Aorta (tissue), 5 donors: ENCODE results near the gene CACHD1. TPM values are rescaled to one million over a fixed set of nuclear protein-coding genes. Genes with fewer than 3 reads are reported as not detected.
A peak's percentile ranks its signal among the peaks of the same experiment; 100 is the strongest.

Source experiments
- ATAC-seq: fragments of 200-7000 bp; cut with Tn5 transposase; one replicate; pipeline ENCODE4 v1.9.1; 2022; ENCODE audit warnings: moderate library complexity; ENCODE audit not compliant: low FRiP score
- DNase-seq, 2 donors: peaks; one replicate each; pipeline ENCODE4 v3.0.0-alpha.2; 2020
- H3K27ac ChIP-seq, 2 donors: one replicate each; pipeline ENCODE4 v1.5.1; 2013; ENCODE audit warnings: low read length in 2 of 2, mild to moderate bottlenecking in 2 of 2, moderate library complexity in 2 of 2, control low read depth in 1 of 2, inconsistent platforms in 1 of 2, low read depth in 1 of 2
- H3K27me3 ChIP-seq, 2 donors: one replicate each; pipeline ENCODE4 v1.6.1; 2013; ENCODE audit warnings: control low read depth in 1 of 2, low read length in 1 of 2, mild to moderate bottlenecking in 1 of 2, moderate library complexity in 1 of 2; ENCODE audit not compliant: insufficient read depth in 2 of 2, control insufficient read depth in 1 of 2
- H3K36me3 ChIP-seq, 2 donors: one replicate each; pipeline ENCODE4 v1.6.1; 2013; ENCODE audit warnings: control low read depth in 1 of 2, low read length in 1 of 2, mild to moderate bottlenecking in 1 of 2; ENCODE audit not compliant: insufficient read depth in 2 of 2, control insufficient read depth in 1 of 2
- H3K4me1 ChIP-seq, 2 donors: one replicate each; pipeline ENCODE4 v1.6.1; 2013; ENCODE audit warnings: low read length in 2 of 2, control low read depth in 1 of 2, mild to moderate bottlenecking in 1 of 2, moderate library complexity in 1 of 2; ENCODE audit not compliant: insufficient read depth in 2 of 2, control insufficient read depth in 1 of 2
- H3K4me3 ChIP-seq, 2 donors: one replicate each; pipeline ENCODE4 v1.5.1; 2013; ENCODE audit warnings: low read length in 2 of 2, control low read depth in 1 of 2, mild to moderate bottlenecking in 1 of 2
- H3K9me3 ChIP-seq: one replicate; pipeline ENCODE4 v1.6.1; 2013; ENCODE audit warnings: mild to moderate bottlenecking, low read length; ENCODE audit not compliant: control insufficient read depth
- WGBS, 2 donors: extraction: QIAGEN DNeasy Blood & Tissue Kit; methylation state at CpG; one replicate each; pipeline ENCODE4 v1.1.7; 2013; 5-methylcytosine and 5-hydroxymethylcytosine counted together
- intact Hi-C, 2 donors: fragments of 100-400 bp; cut with DNase I; formaldehyde crosslinking; loops; one replicate each; pipeline versions ENCODE4 v1.14.2 to v1.15.0; 2022
- polyA plus RNA-seq, 2 donors: library from polyadenylated mRNA; stranded (reverse); fragments of 200-250 nt; gene quantifications; one replicate each; pipeline ENCODE4 v1.2.3, GENCODE V29; 2013
- total RNA-seq, 2 donors: library from RNA; stranded (reverse); fragmentation: NEBNext Ultra II Directional; extraction: Animal tissue kit (Norgen Biotek cat#: 25700); gene quantifications; one replicate each; pipeline ENCODE4 v1.2.1, GENCODE V29; 2021
- donor health status: healthy with polysubstance abuse.
- donor health status: Bipolar disorder and iron deficiency.
- donor health status: DM: no; HTN: no; CAD: no.
- donor health status: DM: no; HTN: no; CAD: no.
- donor health status: DM: yes; HTN: yes; CAD: no.

The CACHD1 gene
- total and polyA plus RNA-seq, 4 donors = 1.4 to 26.5 (median 5.0) TPM

DNA sequence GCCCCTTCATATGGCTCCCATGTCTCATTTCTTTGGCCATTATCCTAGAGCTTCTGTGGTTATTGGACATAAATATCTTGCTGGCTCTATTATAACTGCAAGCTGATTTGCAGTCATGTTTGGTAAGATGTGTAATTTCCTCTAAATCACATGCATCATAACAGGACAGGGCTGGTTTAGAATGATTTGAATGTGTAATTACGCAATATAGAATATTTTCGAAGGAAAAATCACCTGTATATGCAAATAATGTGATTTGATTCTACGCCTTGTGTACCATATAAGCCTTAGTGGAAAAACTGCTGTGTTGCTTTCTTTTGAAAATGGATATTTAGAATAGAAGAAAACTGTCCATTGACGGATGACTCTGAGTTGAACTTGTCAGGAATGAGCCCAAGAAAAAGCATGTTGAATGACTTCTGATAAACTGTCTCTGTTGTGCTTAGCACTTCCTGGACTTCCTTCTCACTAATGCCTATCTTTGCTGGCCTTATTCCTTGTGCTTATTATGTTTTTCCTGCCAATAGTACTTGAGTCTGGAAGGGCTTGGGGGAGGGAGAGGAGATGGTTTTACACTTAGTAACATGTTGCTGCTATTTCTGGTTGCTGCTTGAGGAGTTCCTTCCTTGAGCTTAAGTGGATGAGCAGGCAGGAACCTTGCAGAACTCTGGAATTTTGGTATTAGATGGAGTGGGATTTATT lies 6.5 kb downstream of the CACHD1 start:
- no peaks in the 10 kb centered on the region for H3K36me3 ChIP-seq
- ATAC-seq (peak; percentile 85), DNase-seq (no peak)
- H3K4me3 ChIP-seq = no peak overlapping the region
- intact Hi-C loops = loop anchor here in 1 of 2 donors (10.0 kb wide), 1 partner anchor 58 kb away; no protein-coding TSS in a partner anchor
- peaks cover 0 to 7% of the 10 kb centered on the region in 2 donors for H3K4me1 ChIP-seq
- H3K27ac ChIP-seq = peak overlapping the region in 1 of 2 donors; percentile 57
- no peaks in the 10 kb centered on the region for H3K9me3 ChIP-seq
- H3K27me3 ChIP-seq = no peaks in the 10 kb centered on the region
- WGBS, 2 donors = 45 to 49% methylated on average over 4 of the region's 4 CpGs

- H3K4me1 ChIP-seq = peaks cover 0 to 7% of the 10 kb centered on the region in 2 donors
- intact Hi-C loops = loop anchor here in 1 of 2 donors (10.0 kb wide), 1 partner anchor 56 kb away; no protein-coding TSS in a partner anchor
Observed at GRCh38 chr1:64478594-64479470, 8.9 kb downstream of the CACHD1 start.

DNA sequence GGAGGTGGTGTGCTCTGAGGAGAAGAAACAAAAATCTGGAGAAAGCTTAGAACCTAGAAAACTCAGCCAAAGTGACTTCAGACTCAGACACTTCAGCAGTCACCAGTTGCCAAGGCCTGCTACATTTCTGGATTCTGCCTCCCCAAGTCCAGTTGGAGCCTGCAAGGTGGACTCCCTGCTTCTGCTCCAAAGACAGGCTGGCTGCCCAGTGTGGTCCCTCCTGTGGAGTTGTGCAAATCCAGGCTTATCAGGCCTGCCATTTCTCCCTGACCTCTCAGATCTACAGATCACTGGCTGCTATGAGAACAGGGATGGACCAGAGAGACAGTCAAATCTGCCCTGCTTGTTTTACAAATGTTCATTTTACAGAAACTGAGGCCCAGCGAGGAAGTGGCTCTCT lies 9.9 kb downstream of the CACHD1 start:
- H3K27ac ChIP-seq = no peak overlapping the region
- intact Hi-C loops = loop anchor here in 1 of 2 donors (10.0 kb wide), 1 partner anchor 55 kb away; no protein-coding TSS in a partner anchor
- H3K9me3 ChIP-seq = no peaks in the 10 kb centered on the region
- 88 to 97% methylated on average over 1 of the region's 1 CpG for WGBS, 2 donors
- H3K4me3 ChIP-seq = no peak overlapping the region
- DNase-seq = peak in 1 of 2 donors; percentile 45
- peak; percentile 43 for ATAC-seq
- H3K36me3 ChIP-seq = no peaks in the 10 kb centered on the region
- H3K4me1 ChIP-seq = peaks cover 0 to 7% of the 10 kb centered on the region in 2 donors
- no peaks in the 10 kb centered on the region for H3K27me3 ChIP-seq

More at GRCh38 chr1:64478594-64479470, 8.9 kb downstream of the CACHD1 start:
- Histone ChIP-seq H3K27me3 (no peaks in the 10 kb centered on the region), H3K36me3 (no peaks in the 10 kb centered on the region), H3K4me3 (no peak overlapping the region), H3K9me3 (no peaks in the 10 kb centered on the region), H3K27ac (peak overlapping the region in 1 of 2 donors; percentile 62)
- ATAC-seq (no peak), DNase-seq (no peak)
- WGBS, 2 donors = 73 to 77% methylated on average over 3 of the region's 3 CpGs

GRCh38 chr1:64480999-64481772 lies 11.3 kb downstream of the CACHD1 start:
- Histone ChIP-seq H3K4me3 (no peak overlapping the region), H3K9me3 (no peaks in the 10 kb centered on the region), H3K4me1 (peaks cover 0 to 4% of the 10 kb centered on the region in 2 donors), H3K36me3 (no peaks in the 10 kb centered on the region), H3K27me3 (no peaks in the 10 kb centered on the region), H3K27ac (no peak overlapping the region)
- ATAC-seq (no peak), DNase-seq (no peak)
- WGBS, 2 donors = 37 to 49% methylated on average over 4 of the region's 4 CpGs
- intact Hi-C loops = no loop called here

GRCh38 chr1:64482128-64482527 lies 12.2 kb downstream of the CACHD1 start:
- Histone ChIP-seq H3K9me3 (no peaks in the 10 kb centered on the region), H3K4me3 (no peak overlapping the region), H3K36me3 (no peaks in the 10 kb centered on the region), H3K27ac (no peak overlapping the region), H3K27me3 (no peaks in the 10 kb centered on the region), H3K4me1 (peaks cover 0 to 4% of the 10 kb centered on the region in 2 donors)
- 84 to 88% methylated on average over 3 of the region's 3 CpGs for whole genome bisulfite sequencing, 2 donors
- intact Hi-C loops = no loop called here
- ATAC-seq = no peak
- no peak for DNase-seq

DNA sequence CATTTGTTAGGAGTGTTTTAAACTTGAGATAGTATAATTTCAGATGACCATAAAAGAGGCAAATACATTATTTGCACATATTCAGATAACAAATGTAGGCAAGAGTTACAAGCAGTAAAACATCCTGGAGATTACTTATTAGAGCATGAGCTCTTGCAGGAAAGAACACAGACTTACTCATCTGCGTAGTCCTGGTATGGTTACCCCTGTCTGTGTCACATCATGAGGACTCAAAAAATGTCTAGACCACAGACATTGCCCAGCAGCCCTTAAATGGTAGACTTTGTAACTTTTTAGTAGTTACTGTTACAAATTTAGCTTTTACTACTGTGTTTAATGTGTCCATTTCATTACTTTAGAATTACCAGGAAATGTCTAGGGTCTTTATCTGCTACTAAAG lies 12.8 kb downstream of the CACHD1 start:
- H3K4me3 ChIP-seq = no peak overlapping the region
- H3K4me1 ChIP-seq = peaks cover 0 to 4% of the 10 kb centered on the region in 2 donors
- no peak overlapping the region for H3K27ac ChIP-seq
- intact Hi-C loops = no loop called here
- WGBS, 2 donors = 98 to 100% methylated on average over 1 of the region's 1 CpG
- no peaks in the 10 kb centered on the region for H3K27me3 ChIP-seq
- H3K9me3 ChIP-seq = no peaks in the 10 kb centered on the region
- no peaks in the 10 kb centered on the region for H3K36me3 ChIP-seq
- DNase-seq = no peak
- no peak for ATAC-seq

GRCh38 chr1:64483731-64484414 lies 13.9 kb downstream of the CACHD1 start:
- H3K4me1 ChIP-seq = peaks cover 0 to 3% of the 10 kb centered on the region in 2 donors
- no peak overlapping the region for H3K27ac ChIP-seq
- H3K9me3 ChIP-seq = no peaks in the 10 kb centered on the region
- 96 to 98% methylated on average over 7 of the region's 7 CpGs for WGBS, 2 donors
- intact Hi-C loops = no loop called here
- ATAC-seq = no peak
- H3K36me3 ChIP-seq = no peaks in the 10 kb centered on the region
- H3K4me3 ChIP-seq = no peak overlapping the region
- DNase-seq = no peak
- H3K27me3 ChIP-seq = no peaks in the 10 kb centered on the region

DNA sequence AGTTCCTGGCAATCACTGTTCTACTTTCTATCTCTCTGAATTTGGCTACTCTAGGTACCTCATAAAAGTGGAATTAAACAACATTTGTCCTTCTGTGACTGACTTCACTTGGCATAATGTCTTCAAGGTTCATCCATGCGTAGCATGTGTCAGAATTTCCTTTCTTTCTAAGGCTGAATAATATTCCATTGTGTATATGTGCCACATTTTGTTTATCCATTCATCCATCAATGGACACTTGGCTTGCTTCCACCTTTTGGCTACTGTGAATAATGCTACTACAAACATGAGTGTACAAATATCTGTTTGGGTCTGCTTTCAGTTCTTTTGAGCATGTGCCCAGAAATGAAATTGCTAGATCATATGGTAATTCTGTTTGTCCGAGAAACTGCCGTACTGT lies 14.7 kb downstream of the CACHD1 start:
- no peaks in the 10 kb centered on the region for H3K9me3 ChIP-seq
- no peaks in the 10 kb centered on the region for H3K4me1 ChIP-seq
- no peaks in the 10 kb centered on the region for H3K36me3 ChIP-seq
- H3K27me3 ChIP-seq = no peaks in the 10 kb centered on the region
- H3K4me3 ChIP-seq = no peak overlapping the region
- 97% methylated on average over 3 of the region's 3 CpGs for WGBS, 2 donors
- no peak for DNase-seq
- no peak for ATAC-seq
- H3K27ac ChIP-seq = no peak overlapping the region
- intact Hi-C loops = no loop called here
